ENCODE data around the gene FSTL5.

Gene FSTL5

GRCh38 chr4:162010362-162010761 is 153.4 kb downstream of the FSTL5 start:
- ATAC-seq: no peak
- TF ChIP-seq ESRRG (CRISPR knock-in tag; IDR thresholded peaks at IDR 0.05) (no peak), CSRNP3 (CRISPR knock-in tag; IDR thresholded peaks at IDR 0.05) (no peak), ISL1 (CRISPR knock-in tag; IDR thresholded peaks at IDR 0.05) (peak; percentile 21; the same call in 1 of the 2 replicates), CSDC2 (CRISPR knock-in tag; IDR thresholded peaks at IDR 0.05) (no peak), ZFP3 (CRISPR knock-in tag; IDR thresholded peaks at IDR 0.05) (no peak), BACH2 (CRISPR knock-in tag; IDR thresholded peaks at IDR 0.05; ENCODE audit: borderline replicate concordance) (no peak), GLIS3 (CRISPR knock-in tag; IDR thresholded peaks at IDR 0.05) (no peak)

GRCh38 chr4:161992317-161992716 is 171.5 kb downstream of the FSTL5 start:
- TF ChIP-seq ZNF8 (CRISPR knock-in tag; IDR thresholded peaks at IDR 0.05): no peak
- no peak for TF ChIP-seq CSDC2 (CRISPR knock-in tag; IDR thresholded peaks at IDR 0.05)
- TF ChIP-seq TSHZ2 (CRISPR knock-in tag; IDR thresholded peaks at IDR 0.05): no peak
- no peak for TF ChIP-seq TOX (CRISPR knock-in tag; IDR thresholded peaks at IDR 0.05; ENCODE audit: borderline replicate concordance)
- no peak for TF ChIP-seq GLIS3 (CRISPR knock-in tag; IDR thresholded peaks at IDR 0.05)
- TF ChIP-seq POU6F1 (CRISPR knock-in tag; IDR thresholded peaks at IDR 0.05; ENCODE audit: borderline replicate concordance, low read depth): no peak
- no peak for TF ChIP-seq ZC3H10 (CRISPR knock-in tag; IDR thresholded peaks at IDR 0.05)
- TF ChIP-seq PATZ1 (CRISPR knock-in tag; IDR thresholded peaks at IDR 0.05; ENCODE audit: borderline replicate concordance): no peak
- no peak for TF ChIP-seq ESRRG (CRISPR knock-in tag; IDR thresholded peaks at IDR 0.05)
- no peak for TF ChIP-seq ZNF565 (CRISPR knock-in tag; conservative IDR thresholded peaks at IDR 0.05; ENCODE audit: low read depth)
- no peak for TF ChIP-seq CREB5 (CRISPR knock-in tag; IDR thresholded peaks at IDR 0.05; ENCODE audit: low read depth)
- TF ChIP-seq CSRNP3 (CRISPR knock-in tag; IDR thresholded peaks at IDR 0.05): no peak
- TF ChIP-seq PPARA (CRISPR knock-in tag; IDR thresholded peaks at IDR 0.05; ENCODE audit: borderline replicate concordance): no peak
- no peak for TF ChIP-seq ZFP3 (CRISPR knock-in tag; IDR thresholded peaks at IDR 0.05)
- ATAC-seq: no peak

GRCh38 chr4:161991811-161992210 is 172.0 kb downstream of the FSTL5 start:
- ATAC-seq: no peak
- no peak for TF ChIP-seq POU6F1 (CRISPR knock-in tag; IDR thresholded peaks at IDR 0.05; ENCODE audit: borderline replicate concordance, low read depth)
- no peak for TF ChIP-seq ZNF565 (CRISPR knock-in tag; conservative IDR thresholded peaks at IDR 0.05; ENCODE audit: low read depth)
- TF ChIP-seq ZFP3 (CRISPR knock-in tag; IDR thresholded peaks at IDR 0.05): no peak
- TF ChIP-seq CREB5 (CRISPR knock-in tag; IDR thresholded peaks at IDR 0.05; ENCODE audit: low read depth): no peak
- no peak for TF ChIP-seq CSDC2 (CRISPR knock-in tag; IDR thresholded peaks at IDR 0.05)
- TF ChIP-seq ZC3H10 (CRISPR knock-in tag; IDR thresholded peaks at IDR 0.05): no peak
- TF ChIP-seq TSHZ2 (CRISPR knock-in tag; IDR thresholded peaks at IDR 0.05): no peak
- no peak for TF ChIP-seq ZFP30 (CRISPR knock-in tag; IDR thresholded peaks at IDR 0.05)
- no peak for TF ChIP-seq GLIS3 (CRISPR knock-in tag; IDR thresholded peaks at IDR 0.05)
- no peak for TF ChIP-seq PPARA (CRISPR knock-in tag; IDR thresholded peaks at IDR 0.05; ENCODE audit: borderline replicate concordance)
- TF ChIP-seq TCF4 (CRISPR knock-in tag; IDR thresholded peaks at IDR 0.05; ENCODE audit: borderline replicate concordance): no peak
- no peak for TF ChIP-seq ISL1 (CRISPR knock-in tag; IDR thresholded peaks at IDR 0.05)
- no peak for TF ChIP-seq ZNF70 (CRISPR knock-in tag; IDR thresholded peaks at IDR 0.05)

Measured in SK-N-SH treated with all-trans-retinoic acid at 6 μM for 48 hours (cell line).